SK-N-SH treated with all-trans-retinoic acid at 6 μM for 48 hours (cell line): Measurements from ENCODE around the gene ZNF622.

Source experiments
- ATAC-seq: fragments of 200-7000 bp; cut with Tn5 transposase; 3 replicates; pipeline ENCODE4 v1.9.1; 2020; ENCODE audit warnings: mild to moderate bottlenecking, moderate library complexity
- ARNTL ChIP-seq: fragments of 450-650 bp; formaldehyde crosslinking; IDR thresholded peaks from 2 replicates; pipeline ENCODE4 v1.5.0; 2020; ENCODE audit warnings: low read depth, mild to moderate bottlenecking, moderate library complexity, borderline replicate concordance
- BACH2 ChIP-seq: fragments of 250-450 bp; sonication (Bioruptor Pico); IDR thresholded peaks from 2 replicates; pipeline ENCODE4 v1.9.0; 2021; ENCODE audit warnings: mild to moderate bottlenecking, borderline replicate concordance
- ESRRG ChIP-seq: fragments of 250-450 bp; sonication (Bioruptor Pico); IDR thresholded peaks from 2 replicates; pipeline ENCODE4 v1.6.1; 2021; ENCODE audit warnings: mild to moderate bottlenecking
- GLIS3 ChIP-seq: fragments of 250-450 bp; sonication (Bioruptor Pico); IDR thresholded peaks from 2 replicates; pipeline ENCODE4 v1.5.0; 2020; ENCODE audit warnings: mild to moderate bottlenecking, moderate library complexity
- ISL1 ChIP-seq: fragments of 250-450 bp; sonication (Bioruptor Pico); IDR thresholded peaks from 2 replicates; pipeline ENCODE4 v2.1.2; 2022; ENCODE audit warnings: mild to moderate bottlenecking, moderate library complexity
- OSR1 ChIP-seq: fragments of 250-450 bp; sonication (Bioruptor Pico); IDR thresholded peaks from 2 replicates; pipeline ENCODE4 v1.8.0; 2022; ENCODE audit warnings: moderate library complexity, mild to moderate bottlenecking, inconsistent platforms
- PPARA ChIP-seq: fragments of 250-450 bp; sonication (Bioruptor Pico); IDR thresholded peaks from 2 replicates; pipeline ENCODE4 v1.5.0; 2020; ENCODE audit warnings: mild to moderate bottlenecking, borderline replicate concordance
- RARB ChIP-seq: fragments of 250-450 bp; sonication (Bioruptor Pico); IDR thresholded peaks from 2 replicates; pipeline ENCODE4 v1.8.0; 2021; ENCODE audit warnings: mild to moderate bottlenecking, moderate library complexity
- SNAI2 ChIP-seq: fragments of 250-450 bp; sonication (Bioruptor Pico); IDR thresholded peaks from 2 replicates; pipeline ENCODE4 v1.5.0; 2020; ENCODE audit warnings: mild to moderate bottlenecking, moderate library complexity
- TCF4 ChIP-seq: fragments of 250-450 bp; sonication (Bioruptor Pico); IDR thresholded peaks from 2 replicates; pipeline ENCODE4 v1.8.0; 2021; ENCODE audit warnings: mild to moderate bottlenecking, moderate library complexity, borderline replicate concordance
- TOX ChIP-seq: fragments of 250-450 bp; sonication (Bioruptor Pico); IDR thresholded peaks from 2 replicates; pipeline ENCODE4 v1.8.0; 2021; ENCODE audit warnings: mild to moderate bottlenecking, moderate library complexity, borderline replicate concordance
- ZC3H10 ChIP-seq: fragments of 250-450 bp; sonication (Bioruptor Pico); IDR thresholded peaks from 2 replicates; pipeline ENCODE4 v1.5.1; 2021; ENCODE audit warnings: mild to moderate bottlenecking, moderate library complexity
- ZFP3 ChIP-seq: fragments of 250-450 bp; sonication (Bioruptor Pico); IDR thresholded peaks from 2 replicates; pipeline ENCODE4 v1.5.0; 2020; ENCODE audit warnings: mild to moderate bottlenecking, moderate library complexity
- ZFP30 ChIP-seq: fragments of 450-650 bp; formaldehyde crosslinking; IDR thresholded peaks from 2 replicates; pipeline ENCODE4 v1.5.0; 2022; ENCODE audit warnings: mild to moderate bottlenecking, moderate library complexity
- ZNF565 ChIP-seq: fragments of 450-650 bp; formaldehyde crosslinking; conservative IDR thresholded peaks from 2 replicates; pipeline ENCODE4 v1.5.0; 2020; ENCODE audit warnings: low read depth, mild to moderate bottlenecking, moderate library complexity
- ZNF70 ChIP-seq: fragments of 450-650 bp; formaldehyde crosslinking; IDR thresholded peaks from 2 replicates; pipeline ENCODE4 v1.5.0; 2020; ENCODE audit warnings: mild to moderate bottlenecking, moderate library complexity
- ZNF8 ChIP-seq: fragments of 450-650 bp; formaldehyde crosslinking; IDR thresholded peaks from 2 replicates; pipeline ENCODE4 v1.5.0; 2020; ENCODE audit warnings: mild to moderate bottlenecking, moderate library complexity
- TF ChIP-seq, protein P1 (sequence below): fragments of 250-450 bp; sonication (Bioruptor Pico); IDR thresholded peaks from 2 replicates; pipeline ENCODE4 v1.5.0; 2020; ENCODE audit warnings: mild to moderate bottlenecking, moderate library complexity
- TF ChIP-seq, protein P2 (sequence below): fragments of 250-450 bp; sonication (Bioruptor Pico); IDR thresholded peaks from 2 replicates; pipeline ENCODE4 v1.8.0; 2020; ENCODE audit warnings: mild to moderate bottlenecking, moderate library complexity, borderline replicate concordance
- TF ChIP-seq, protein P3 (sequence below): fragments of 250-450 bp; sonication (Bioruptor Pico); IDR thresholded peaks from 2 replicates; pipeline ENCODE4 v1.8.0; 2021; ENCODE audit warnings: low read depth, mild to moderate bottlenecking, moderate library complexity, borderline replicate concordance
- TF ChIP-seq, protein P4 (sequence below): fragments of 250-450 bp; sonication (Bioruptor Pico); IDR thresholded peaks from 2 replicates; pipeline ENCODE4 v1.5.1; 2020; ENCODE audit warnings: low read depth, mild to moderate bottlenecking, moderate library complexity
- TF ChIP-seq, protein P5 (sequence below): fragments of 250-450 bp; sonication (Bioruptor Pico); IDR thresholded peaks from 2 replicates; pipeline ENCODE4 v1.5.1; 2021; ENCODE audit warnings: mild to moderate bottlenecking, moderate library complexity

The ZNF622 gene

DNA sequence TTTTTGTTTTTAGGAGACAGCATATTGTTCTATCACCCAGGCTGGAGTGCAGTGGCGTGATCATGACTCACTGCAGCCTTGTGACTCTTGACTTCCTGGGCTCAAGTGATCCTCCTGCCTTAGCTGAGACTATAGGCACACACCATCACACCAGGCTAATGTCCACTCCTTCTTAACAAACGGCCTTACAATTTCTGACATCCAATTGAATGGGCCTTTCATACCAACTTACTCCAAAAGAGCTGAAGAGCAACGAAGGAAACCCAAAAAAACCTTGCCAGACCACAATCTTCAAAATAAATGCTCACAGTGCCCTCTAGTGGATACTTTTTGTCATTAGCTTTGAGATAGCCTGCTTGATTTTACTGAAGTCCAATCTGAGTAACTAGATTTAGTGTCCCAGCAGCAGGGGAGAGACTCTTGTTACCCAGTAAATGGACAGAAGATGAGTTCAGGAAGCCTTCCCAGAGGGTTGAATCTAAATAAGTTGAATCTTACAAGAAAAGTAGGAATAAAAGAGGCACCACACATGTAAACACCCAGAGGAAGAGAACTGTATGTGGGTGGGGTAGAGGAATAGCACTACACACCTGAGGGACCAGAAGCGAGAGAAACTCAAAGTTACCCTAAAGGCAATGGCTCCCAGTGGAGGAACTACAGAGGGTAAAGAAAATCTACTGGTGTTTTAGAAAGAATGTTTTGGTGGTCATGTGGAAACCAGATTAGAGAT lies 9.3 kb downstream of the ZNF622 start:
- TF ChIP-seq, protein P1, sequence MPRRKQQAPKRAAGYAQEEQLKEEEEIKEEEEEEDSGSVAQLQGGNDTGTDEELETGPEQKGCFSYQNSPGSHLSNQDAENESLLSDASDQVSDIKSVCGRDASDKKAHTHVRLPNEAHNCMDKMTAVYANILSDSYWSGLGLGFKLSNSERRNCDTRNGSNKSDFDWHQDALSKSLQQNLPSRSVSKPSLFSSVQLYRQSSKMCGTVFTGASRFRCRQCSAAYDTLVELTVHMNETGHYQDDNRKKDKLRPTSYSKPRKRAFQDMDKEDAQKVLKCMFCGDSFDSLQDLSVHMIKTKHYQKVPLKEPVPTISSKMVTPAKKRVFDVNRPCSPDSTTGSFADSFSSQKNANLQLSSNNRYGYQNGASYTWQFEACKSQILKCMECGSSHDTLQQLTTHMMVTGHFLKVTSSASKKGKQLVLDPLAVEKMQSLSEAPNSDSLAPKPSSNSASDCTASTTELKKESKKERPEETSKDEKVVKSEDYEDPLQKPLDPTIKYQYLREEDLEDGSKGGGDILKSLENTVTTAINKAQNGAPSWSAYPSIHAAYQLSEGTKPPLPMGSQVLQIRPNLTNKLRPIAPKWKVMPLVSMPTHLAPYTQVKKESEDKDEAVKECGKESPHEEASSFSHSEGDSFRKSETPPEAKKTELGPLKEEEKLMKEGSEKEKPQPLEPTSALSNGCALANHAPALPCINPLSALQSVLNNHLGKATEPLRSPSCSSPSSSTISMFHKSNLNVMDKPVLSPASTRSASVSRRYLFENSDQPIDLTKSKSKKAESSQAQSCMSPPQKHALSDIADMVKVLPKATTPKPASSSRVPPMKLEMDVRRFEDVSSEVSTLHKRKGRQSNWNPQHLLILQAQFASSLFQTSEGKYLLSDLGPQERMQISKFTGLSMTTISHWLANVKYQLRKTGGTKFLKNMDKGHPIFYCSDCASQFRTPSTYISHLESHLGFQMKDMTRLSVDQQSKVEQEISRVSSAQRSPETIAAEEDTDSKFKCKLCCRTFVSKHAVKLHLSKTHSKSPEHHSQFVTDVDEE (CRISPR knock-in tag), result no peak
- TF ChIP-seq RARB, result no peak
- TF ChIP-seq OSR1, result no peak
- TF ChIP-seq, protein P2, sequence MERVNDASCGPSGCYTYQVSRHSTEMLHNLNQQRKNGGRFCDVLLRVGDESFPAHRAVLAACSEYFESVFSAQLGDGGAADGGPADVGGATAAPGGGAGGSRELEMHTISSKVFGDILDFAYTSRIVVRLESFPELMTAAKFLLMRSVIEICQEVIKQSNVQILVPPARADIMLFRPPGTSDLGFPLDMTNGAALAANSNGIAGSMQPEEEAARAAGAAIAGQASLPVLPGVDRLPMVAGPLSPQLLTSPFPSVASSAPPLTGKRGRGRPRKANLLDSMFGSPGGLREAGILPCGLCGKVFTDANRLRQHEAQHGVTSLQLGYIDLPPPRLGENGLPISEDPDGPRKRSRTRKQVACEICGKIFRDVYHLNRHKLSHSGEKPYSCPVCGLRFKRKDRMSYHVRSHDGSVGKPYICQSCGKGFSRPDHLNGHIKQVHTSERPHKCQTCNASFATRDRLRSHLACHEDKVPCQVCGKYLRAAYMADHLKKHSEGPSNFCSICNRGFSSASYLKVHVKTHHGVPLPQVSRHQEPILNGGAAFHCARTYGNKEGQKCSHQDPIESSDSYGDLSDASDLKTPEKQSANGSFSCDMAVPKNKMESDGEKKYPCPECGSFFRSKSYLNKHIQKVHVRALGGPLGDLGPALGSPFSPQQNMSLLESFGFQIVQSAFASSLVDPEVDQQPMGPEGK (CRISPR knock-in tag), result no peak
- TF ChIP-seq, protein P3, sequence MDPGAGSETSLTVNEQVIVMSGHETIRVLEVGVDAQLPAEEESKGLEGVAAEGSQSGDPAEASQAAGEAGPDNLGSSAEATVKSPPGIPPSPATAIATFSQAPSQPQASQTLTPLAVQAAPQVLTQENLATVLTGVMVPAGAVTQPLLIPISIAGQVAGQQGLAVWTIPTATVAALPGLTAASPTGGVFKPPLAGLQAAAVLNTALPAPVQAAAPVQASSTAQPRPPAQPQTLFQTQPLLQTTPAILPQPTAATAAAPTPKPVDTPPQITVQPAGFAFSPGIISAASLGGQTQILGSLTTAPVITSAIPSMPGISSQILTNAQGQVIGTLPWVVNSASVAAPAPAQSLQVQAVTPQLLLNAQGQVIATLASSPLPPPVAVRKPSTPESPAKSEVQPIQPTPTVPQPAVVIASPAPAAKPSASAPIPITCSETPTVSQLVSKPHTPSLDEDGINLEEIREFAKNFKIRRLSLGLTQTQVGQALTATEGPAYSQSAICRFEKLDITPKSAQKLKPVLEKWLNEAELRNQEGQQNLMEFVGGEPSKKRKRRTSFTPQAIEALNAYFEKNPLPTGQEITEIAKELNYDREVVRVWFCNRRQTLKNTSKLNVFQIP, result no peak
- TF ChIP-seq, protein P4, sequence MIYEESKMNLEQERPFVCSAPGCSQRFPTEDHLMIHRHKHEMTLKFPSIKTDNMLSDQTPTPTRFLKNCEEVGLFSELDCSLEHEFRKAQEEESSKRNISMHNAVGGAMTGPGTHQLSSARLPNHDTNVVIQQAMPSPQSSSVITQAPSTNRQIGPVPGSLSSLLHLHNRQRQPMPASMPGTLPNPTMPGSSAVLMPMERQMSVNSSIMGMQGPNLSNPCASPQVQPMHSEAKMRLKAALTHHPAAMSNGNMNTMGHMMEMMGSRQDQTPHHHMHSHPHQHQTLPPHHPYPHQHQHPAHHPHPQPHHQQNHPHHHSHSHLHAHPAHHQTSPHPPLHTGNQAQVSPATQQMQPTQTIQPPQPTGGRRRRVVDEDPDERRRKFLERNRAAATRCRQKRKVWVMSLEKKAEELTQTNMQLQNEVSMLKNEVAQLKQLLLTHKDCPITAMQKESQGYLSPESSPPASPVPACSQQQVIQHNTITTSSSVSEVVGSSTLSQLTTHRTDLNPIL (CRISPR knock-in tag), result no peak
- no peak for TF ChIP-seq GLIS3 (CRISPR knock-in tag)
- TF ChIP-seq ZC3H10 (CRISPR knock-in tag), result no peak
- TF ChIP-seq ZNF70 (CRISPR knock-in tag), result no peak
- TF ChIP-seq TOX (CRISPR knock-in tag), result no peak
- TF ChIP-seq ARNTL, result no peak
- peak; percentile 85 for ATAC-seq

DNA sequence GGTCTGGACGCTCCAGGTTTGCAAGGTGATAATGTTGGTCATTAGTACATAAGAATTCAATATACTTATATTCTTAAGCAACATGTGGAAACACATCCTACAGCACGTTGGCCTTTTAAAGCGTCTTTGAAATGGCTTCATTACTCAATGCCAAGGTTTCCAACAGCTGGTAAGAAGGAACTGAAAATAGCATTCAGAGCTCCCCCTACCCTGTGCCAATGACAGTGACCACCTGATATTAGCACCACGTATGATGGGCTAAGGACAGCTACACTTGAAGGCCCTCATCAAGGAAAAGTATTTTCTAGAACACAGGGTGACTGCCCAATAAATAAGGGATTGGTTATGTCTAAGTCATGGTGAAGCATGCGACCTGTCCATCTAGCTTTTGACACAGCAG lies 9.9 kb downstream of the ZNF622 start:
- no peak for ATAC-seq

More for the DNA sequence above, 9.9 kb downstream of the ZNF622 start:
- TF ChIP-seq BACH2 (CRISPR knock-in tag) (no peak), GLIS3 (CRISPR knock-in tag) (no peak), ZFP30 (CRISPR knock-in tag) (no peak), SNAI2 (no peak), OSR1 (no peak), TOX (CRISPR knock-in tag) (no peak), ZFP3 (CRISPR knock-in tag) (no peak), ZNF8 (CRISPR knock-in tag) (no peak), TCF4 (CRISPR knock-in tag) (no peak), ZNF565 (CRISPR knock-in tag) (no peak), ESRRG (CRISPR knock-in tag) (no peak), ARNTL (no peak), RARB (no peak), PPARA (CRISPR knock-in tag) (no peak), ISL1 (no peak)
- TF ChIP-seq, protein P5, sequence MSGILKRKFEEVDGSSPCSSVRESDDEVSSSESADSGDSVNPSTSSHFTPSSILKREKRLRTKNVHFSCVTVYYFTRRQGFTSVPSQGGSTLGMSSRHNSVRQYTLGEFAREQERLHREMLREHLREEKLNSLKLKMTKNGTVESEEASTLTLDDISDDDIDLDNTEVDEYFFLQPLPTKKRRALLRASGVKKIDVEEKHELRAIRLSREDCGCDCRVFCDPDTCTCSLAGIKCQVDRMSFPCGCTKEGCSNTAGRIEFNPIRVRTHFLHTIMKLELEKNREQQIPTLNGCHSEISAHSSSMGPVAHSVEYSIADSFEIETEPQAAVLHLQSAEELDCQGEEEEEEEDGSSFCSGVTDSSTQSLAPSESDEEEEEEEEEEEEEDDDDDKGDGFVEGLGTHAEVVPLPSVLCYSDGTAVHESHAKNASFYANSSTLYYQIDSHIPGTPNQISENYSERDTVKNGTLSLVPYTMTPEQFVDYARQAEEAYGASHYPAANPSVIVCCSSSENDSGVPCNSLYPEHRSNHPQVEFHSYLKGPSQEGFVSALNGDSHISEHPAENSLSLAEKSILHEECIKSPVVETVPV (CRISPR knock-in tag), result no peak
- TF ChIP-seq, protein P1 (CRISPR knock-in tag), result no peak
